ENCODE results near the gene INPP5K. TPM values are rescaled to one million over a fixed set of nuclear protein-coding genes. Genes with fewer than 3 reads are reported as not detected.

Gene INPP5K
- total RNA-seq, 2 experiments from 2014 or later: 37.6 to 39.6 TPM

DNA sequence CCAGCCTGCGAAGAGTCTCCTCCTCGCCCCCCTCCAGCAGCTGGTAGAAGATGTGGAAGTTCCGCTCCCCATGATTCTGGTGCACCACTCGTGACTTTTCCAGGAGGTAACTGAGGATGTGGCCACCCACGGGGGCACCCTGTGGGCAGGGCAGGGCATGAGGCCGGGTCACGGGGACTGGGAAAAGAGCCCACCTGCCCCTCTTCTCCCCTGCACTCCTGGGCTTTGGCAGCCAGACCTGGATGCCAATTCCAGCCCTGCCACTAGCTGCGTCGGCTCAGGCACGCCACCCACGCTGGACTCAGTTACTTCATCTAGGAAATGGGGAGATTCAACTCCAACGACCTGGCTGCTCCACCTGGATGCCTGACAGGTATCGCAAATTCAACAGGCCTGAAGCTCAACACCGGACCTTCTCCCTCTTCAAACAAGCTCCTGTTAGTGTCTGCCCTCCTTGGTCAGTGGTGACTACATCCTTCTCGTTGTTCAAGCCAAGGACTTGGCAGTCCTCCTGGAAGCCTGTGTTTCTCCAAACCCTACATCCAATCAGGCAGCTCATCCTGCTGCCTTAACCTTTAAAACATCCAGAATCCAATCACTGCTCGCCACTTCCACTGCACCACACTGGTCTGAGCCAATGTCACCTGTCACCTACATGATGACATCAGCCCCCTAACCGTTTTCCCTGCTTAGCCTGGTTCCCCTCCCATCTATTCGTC, 35.5 kb downstream of the INPP5K start:
- Mint-ChIP-seq H3K27me3 (ENCODE audit: low read depth) (no peaks in the 10 kb centered on the region), H3K9me3 (ENCODE audit: insufficient read depth) (no peaks in the 10 kb centered on the region), H3K4me1 (ENCODE audit: low read depth) (peaks cover 5% of the 10 kb centered on the region), H3K36me3 (ENCODE audit: low read depth) (peaks cover 5% of the 10 kb centered on the region), H3K27ac (no peak overlapping the region), H3K4me3 (no peak overlapping the region)
- DNase-seq (no peak), ATAC-seq (no peak)
- ChIA-PET POLR2A (interaction anchor here (0.6 kb wide), 1 partner anchor 12 kb away, joined by 3 read pairs; the partner anchor contains the start of gene MYO1C), CTCF (interaction anchor here (0.7 to 2.1 kb wide), 3 partner anchors 35 to 1071 kb away, joined by 3 to 8 read pairs (median 3); partner anchors contain the start of gene INPP5K)

DNA sequence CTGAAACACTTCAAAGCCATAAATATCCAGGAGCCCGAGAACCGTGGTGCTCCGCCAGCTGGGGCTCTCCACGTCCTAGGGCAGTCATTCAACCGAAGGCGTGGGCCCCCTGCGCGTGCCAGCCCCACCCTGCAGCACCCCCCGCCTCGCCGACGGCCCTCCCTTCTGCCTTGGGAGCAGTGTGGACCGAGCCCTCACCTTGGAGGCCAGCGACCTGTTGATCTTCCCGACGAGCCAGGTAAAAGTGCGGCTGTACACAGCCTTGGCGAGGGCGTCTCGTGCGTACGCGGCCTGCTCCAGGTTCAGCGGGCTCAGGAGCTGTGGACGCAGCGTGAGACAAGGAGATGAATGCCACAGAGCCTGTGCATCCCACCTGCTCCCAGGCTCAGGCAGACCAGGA, 38.0 kb downstream of the INPP5K start:
- DNase-seq (no peak), ATAC-seq (no peak)
- ChIA-PET CTCF (no interaction called here), POLR2A (no interaction called here)
- Mint-ChIP-seq H3K4me3 (no peak overlapping the region), H3K27ac (no peak overlapping the region), H3K9me3 (ENCODE audit: insufficient read depth) (no peaks in the 10 kb centered on the region), H3K27me3 (ENCODE audit: low read depth) (peaks cover 5% of the 10 kb centered on the region), H3K36me3 (ENCODE audit: low read depth) (peaks cover 3% of the 10 kb centered on the region), H3K4me1 (ENCODE audit: low read depth) (peaks cover 6% of the 10 kb centered on the region)

DNA sequence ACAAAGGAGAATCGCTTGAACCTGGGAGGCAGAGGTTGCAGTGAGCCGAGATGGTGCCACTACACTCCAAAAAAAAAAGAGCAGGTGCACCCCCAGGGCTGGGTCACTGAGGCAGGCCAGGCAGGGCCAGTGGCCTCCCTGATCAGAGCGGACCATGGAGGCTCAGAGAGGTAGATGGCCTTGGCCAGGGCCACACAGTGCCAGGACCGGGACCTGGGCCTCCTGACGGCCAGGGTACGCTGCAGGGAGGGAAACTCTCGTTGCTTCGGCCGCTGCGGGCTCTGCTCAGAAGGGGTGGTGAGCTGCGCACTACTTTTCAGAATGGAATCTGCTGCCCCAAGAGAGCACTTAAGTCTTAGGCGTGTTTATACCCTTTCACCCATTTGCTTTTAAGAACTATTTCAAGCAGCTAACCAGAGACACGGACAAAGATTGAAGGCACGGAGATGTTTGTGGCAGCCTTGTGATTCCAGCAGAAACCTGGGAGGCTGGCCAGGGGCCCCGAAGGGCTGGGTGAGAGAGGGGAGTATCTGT, 41.0 kb downstream of the INPP5K start:
- ATAC-seq: no peak
- no peak for DNase-seq
- Mint-ChIP-seq H3K4me1 (ENCODE audit: low read depth) (peaks cover 15% of the 10 kb centered on the region), H3K27me3 (ENCODE audit: low read depth) (peaks cover 5% of the 10 kb centered on the region), H3K4me3 (no peak overlapping the region), H3K9me3 (ENCODE audit: insufficient read depth) (no peaks in the 10 kb centered on the region), H3K36me3 (ENCODE audit: low read depth) (no peaks in the 10 kb centered on the region), H3K27ac (no peak overlapping the region)
- CTCF ChIA-PET: no interaction called here
- POLR2A ChIA-PET: interaction anchor here (0.6 kb wide), 1 partner anchor 575 kb away, joined by 3 read pairs; no protein-coding TSS in a partner anchor

DNA sequence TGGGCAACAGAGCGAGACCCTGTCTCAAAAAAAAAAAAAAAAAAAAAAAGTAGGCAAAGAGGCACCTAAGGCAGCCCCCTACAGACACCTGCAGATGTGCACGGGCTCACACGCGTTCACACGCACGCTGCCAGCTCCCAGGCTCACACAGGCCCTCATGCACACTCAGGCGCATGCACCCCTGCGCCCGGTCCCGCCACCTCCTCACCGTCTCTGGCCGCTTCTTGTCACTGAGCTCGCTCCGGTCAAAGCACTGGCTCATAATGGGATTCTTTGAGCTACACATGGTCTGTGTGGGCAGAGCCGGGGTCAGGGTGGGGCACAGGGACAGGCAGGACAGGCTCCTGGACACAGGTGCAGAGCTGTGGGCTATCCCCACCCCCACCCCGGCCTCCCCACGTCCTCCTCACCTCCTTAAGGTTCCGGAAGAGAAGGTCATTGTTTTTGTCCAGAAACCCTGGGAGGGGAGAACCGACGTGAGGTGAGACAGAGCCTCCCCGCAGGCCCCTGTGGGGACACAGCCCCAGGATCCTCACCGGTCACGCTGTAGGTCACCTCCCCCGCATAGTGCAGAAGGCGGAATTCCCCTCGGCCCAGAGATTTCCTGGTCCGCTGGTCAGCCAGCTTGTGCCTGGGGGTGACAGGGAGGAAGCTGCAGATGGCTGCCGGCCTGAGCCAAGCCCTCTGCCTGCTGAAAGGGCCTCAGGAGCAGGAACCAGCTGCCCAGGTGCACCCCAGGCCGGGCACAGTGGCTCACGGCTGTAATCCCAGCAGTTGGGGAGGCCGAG, 41.8 kb downstream of the INPP5K start:
- DNase-seq: no peak
- CTCF ChIA-PET: no interaction called here
- no peaks in the 10 kb centered on the region for H3K9me3 Mint-ChIP-seq (ENCODE audit: insufficient read depth)
- ATAC-seq: no peak
- POLR2A ChIA-PET: no interaction called here
- H3K36me3 Mint-ChIP-seq (ENCODE audit: low read depth): peaks cover under 1% of the 10 kb centered on the region
- H3K4me3 Mint-ChIP-seq: no peak overlapping the region
- H3K4me1 Mint-ChIP-seq (ENCODE audit: low read depth): peaks cover 15% of the 10 kb centered on the region
- peaks cover 5% of the 10 kb centered on the region for H3K27me3 Mint-ChIP-seq (ENCODE audit: low read depth)
- H3K27ac Mint-ChIP-seq: no peak overlapping the region

DNA sequence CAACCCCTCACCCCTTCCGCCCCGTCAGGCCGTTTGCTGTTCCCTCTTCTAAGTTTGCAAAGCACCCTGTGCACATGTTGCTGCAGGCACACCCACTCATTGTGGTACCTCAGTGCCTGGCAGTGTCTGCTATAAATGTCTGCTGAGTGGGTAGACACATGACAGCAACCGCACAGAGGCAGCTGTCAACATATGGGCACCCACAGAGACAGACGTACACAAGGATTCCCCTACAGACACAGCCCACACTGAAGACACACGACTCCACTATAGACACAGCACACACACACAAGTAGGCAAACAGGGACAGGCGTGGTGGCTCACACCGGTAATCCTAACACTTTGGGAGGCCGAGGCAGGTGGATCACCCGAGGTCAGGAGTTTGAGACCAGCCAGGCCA, 42.6 kb downstream of the INPP5K start:
- CTCF ChIA-PET: no interaction called here
- H3K27ac Mint-ChIP-seq: no peak overlapping the region
- no peaks in the 10 kb centered on the region for H3K9me3 Mint-ChIP-seq (ENCODE audit: insufficient read depth)
- peak; percentile 59 for ATAC-seq
- no peak overlapping the region for H3K4me3 Mint-ChIP-seq
- DNase-seq: peak; percentile 33
- POLR2A ChIA-PET: no interaction called here
- peaks cover 5% of the 10 kb centered on the region for H3K27me3 Mint-ChIP-seq (ENCODE audit: low read depth)
- H3K36me3 Mint-ChIP-seq (ENCODE audit: low read depth): peaks cover 7% of the 10 kb centered on the region
- H3K4me1 Mint-ChIP-seq (ENCODE audit: low read depth): peaks cover 15% of the 10 kb centered on the region

DNA sequence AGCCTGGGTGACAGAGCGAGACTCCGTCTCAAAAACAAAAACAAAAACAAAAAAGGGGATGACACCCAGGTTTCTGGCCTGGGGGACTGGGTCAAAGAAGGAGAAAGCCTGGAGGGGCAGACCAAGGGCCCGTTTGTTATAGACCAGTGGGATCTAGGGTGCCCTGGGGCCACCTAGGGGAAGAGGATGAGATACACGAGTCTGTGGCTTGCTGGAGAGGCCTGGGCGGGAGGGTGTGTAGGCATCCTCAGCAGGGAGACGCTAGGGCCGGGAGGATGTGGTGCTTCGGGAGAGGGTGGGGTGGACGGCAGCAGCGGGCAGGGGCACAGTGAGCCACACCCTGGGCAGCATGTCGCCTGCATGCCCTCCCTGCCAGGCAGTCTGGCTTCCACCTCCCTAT, 43.2 kb downstream of the INPP5K start:
- Mint-ChIP-seq H3K27me3 (ENCODE audit: low read depth) (peaks cover 5% of the 10 kb centered on the region), H3K4me3 (no peak overlapping the region), H3K4me1 (ENCODE audit: low read depth) (peaks cover 15% of the 10 kb centered on the region), H3K27ac (peak overlapping the region; percentile 43), H3K9me3 (ENCODE audit: insufficient read depth) (no peaks in the 10 kb centered on the region), H3K36me3 (ENCODE audit: low read depth) (peaks cover 12% of the 10 kb centered on the region)
- ATAC-seq (peak; percentile 75), DNase-seq (peak; percentile 59)
- CTCF ChIA-PET: no interaction called here
- POLR2A ChIA-PET: interaction anchor here (1.3 kb wide), 1 partner anchor 74 kb away, joined by 3 read pairs; the partner anchor contains the start of gene YWHAE

DNA sequence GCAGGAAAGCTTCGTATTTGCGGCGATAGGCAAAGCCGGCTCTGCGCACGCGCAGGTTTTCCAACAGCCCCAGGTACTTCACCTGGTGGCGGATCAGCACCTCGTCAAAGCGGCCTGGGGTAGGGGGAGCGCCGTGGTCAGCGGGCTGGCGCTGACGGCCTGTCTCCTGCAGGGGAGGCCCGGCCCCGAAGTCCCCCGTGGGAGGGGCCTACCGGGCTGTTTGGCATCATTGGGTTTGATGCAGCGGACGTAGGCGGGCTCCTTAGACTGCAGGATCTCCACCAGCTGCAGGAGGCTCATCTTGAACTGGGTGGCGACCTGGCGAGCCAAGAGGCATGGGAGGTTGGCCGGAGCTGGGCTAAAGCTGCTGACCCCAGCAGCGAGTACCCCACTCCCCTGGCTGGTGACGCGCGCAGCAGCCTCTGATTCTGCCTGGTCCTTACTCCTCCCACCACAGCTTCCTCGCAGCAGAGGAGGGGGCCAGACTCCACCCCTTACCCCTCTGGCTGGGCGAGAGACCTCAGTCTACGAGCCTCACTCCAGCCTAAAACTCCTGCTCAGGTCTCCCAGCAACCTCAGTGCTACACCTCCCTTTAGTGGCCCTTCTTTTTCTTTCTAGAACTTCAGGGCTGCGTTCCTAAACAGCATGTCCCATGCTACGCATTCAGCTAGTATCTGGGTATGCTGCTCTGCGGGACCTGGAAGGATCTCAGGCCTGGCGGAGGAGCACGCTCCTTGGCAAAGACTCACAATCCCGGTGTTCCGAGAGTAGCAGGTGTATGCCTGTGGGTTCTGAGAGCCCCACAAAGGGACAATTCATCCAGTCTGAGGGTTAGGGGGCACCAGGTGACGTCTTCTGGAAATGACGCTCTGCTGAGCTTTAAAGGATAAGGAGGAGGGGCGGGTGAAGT, 44.2 kb downstream of the INPP5K start:
- Mint-ChIP-seq H3K27me3 (ENCODE audit: low read depth) (peaks cover 5% of the 10 kb centered on the region), H3K9me3 (ENCODE audit: insufficient read depth) (no peaks in the 10 kb centered on the region), H3K4me3 (no peak overlapping the region), H3K4me1 (ENCODE audit: low read depth) (peaks cover 15% of the 10 kb centered on the region), H3K36me3 (ENCODE audit: low read depth) (peaks cover 13% of the 10 kb centered on the region), H3K27ac (no peak overlapping the region)
- ChIA-PET CTCF (interaction anchor here (0.9 kb wide), 1 partner anchor 177 kb away, joined by 3 read pairs; the partner anchor contains the start of gene RILP), POLR2A (interaction anchor here (1.3 kb wide), 1 partner anchor 73 kb away, joined by 3 read pairs; the partner anchor contains the start of gene YWHAE)
- ATAC-seq (no peak), DNase-seq (no peak)

DNA sequence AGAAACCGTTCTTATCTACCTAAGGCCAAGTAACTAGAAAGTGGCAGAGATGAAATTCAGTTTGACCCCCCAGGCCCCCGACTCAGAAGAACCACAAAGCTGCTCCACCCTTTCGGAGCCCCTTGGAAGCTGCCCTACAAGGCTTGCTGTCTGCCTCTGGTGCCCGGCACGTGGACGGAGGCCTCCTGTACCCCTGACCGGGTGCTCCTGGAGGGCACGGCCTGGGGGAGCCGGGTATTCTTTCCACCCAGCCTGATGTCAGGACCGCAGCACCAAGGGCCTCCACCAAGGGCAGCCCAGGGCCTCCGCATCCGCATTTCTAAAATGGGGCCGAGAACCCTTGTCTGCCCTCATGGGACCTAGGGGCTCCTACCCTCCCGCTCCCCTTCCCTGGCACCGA, 44.9 kb downstream of the INPP5K start:
- Mint-ChIP-seq H3K4me1 (ENCODE audit: low read depth) (peaks cover 15% of the 10 kb centered on the region), H3K36me3 (ENCODE audit: low read depth) (peaks cover 13% of the 10 kb centered on the region), H3K27ac (no peak overlapping the region), H3K9me3 (ENCODE audit: insufficient read depth) (no peaks in the 10 kb centered on the region), H3K27me3 (ENCODE audit: low read depth) (peaks cover 5% of the 10 kb centered on the region), H3K4me3 (no peak overlapping the region)
- CTCF ChIA-PET: interaction anchor here (0.9 kb wide), 1 partner anchor 178 kb away, joined by 3 read pairs; the partner anchor contains the start of gene RILP
- ATAC-seq: no peak
- POLR2A ChIA-PET: no interaction called here
- no peak for DNase-seq

DNA sequence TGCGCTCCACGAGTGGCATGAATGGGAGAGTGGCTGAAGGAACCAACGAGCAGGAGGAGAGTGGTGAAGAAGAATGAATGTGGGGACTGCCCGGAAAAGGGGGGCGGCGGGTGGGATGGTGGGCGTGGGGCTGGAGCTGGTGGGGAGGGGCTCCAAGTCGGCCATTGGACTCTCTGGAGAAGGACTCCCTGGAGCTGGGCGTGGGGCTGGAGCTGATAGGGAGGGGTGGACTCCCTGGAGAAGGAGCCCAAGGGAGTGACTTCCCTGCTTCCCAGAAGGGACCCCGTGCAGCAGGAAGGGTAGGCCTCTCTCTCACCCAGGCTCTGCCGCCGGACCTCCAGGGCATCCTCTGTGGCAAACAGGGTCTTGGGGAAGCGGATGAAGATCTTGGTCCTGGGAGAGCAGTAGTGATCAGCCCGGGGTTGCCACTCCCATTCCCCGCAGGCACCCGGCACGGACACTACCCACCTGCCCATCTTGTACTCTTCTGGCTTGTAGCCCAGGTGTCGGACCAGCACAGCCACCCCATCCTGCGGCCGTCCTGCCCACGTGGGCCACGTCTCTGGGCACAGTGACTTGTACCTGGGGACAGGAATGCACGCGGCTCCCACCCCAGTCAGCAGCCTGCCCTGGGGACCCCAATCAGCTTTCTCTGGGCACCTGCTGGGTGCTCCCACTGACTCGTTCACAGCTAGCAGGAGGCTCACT, 45.5 kb downstream of the INPP5K start:
- H3K4me1 Mint-ChIP-seq (ENCODE audit: low read depth): peaks cover 15% of the 10 kb centered on the region
- CTCF ChIA-PET: no interaction called here
- POLR2A ChIA-PET: no interaction called here
- H3K4me3 Mint-ChIP-seq: no peak overlapping the region
- ATAC-seq: no peak
- peaks cover 5% of the 10 kb centered on the region for H3K27me3 Mint-ChIP-seq (ENCODE audit: low read depth)
- no peaks in the 10 kb centered on the region for H3K9me3 Mint-ChIP-seq (ENCODE audit: insufficient read depth)
- no peak for DNase-seq
- H3K36me3 Mint-ChIP-seq (ENCODE audit: low read depth): peaks cover 13% of the 10 kb centered on the region
- H3K27ac Mint-ChIP-seq: no peak overlapping the region

DNA sequence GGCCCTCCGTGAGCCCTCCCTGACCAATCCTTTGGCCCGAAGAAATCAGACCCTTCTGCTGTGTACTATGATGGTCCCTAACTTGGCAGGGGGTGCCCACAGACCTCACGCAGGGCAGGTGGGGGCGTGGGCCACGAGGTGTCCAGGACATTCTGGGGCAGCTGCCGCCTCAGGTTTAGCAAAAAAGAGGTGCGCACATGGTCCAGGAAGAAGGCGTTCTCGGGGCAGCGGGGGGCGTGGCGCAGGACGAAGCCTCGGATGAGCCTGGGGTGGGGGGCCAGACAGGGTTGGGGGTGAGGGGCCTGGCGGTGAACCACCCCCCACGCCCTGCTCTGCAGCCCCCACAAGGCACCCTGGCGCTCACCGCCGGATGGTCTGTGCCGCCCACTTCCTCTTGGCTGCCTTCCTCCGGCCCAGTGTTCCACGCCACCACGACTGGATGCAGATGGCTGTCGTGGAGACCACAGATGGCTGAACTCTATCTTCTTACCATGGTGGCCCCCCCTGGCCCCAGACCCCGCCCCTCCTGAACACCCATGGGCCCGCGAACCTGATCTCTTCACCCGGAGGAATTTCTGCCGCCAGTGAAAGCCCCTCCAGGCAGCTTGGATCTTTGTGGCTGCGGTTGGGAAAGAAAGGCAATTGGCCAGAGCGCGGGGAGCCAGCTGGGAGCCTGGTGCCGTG, 46.2 kb downstream of the INPP5K start:
- CTCF ChIA-PET: no interaction called here
- H3K36me3 Mint-ChIP-seq (ENCODE audit: low read depth): peaks cover 13% of the 10 kb centered on the region
- DNase-seq (no peak), ATAC-seq (no peak)
- no peak overlapping the region for H3K4me3 Mint-ChIP-seq
- POLR2A ChIA-PET: no interaction called here
- no peaks in the 10 kb centered on the region for H3K9me3 Mint-ChIP-seq (ENCODE audit: insufficient read depth)
- no peak overlapping the region for H3K27ac Mint-ChIP-seq
- peaks cover 5% of the 10 kb centered on the region for H3K27me3 Mint-ChIP-seq (ENCODE audit: low read depth)
- peaks cover 15% of the 10 kb centered on the region for H3K4me1 Mint-ChIP-seq (ENCODE audit: low read depth)
